ENCODE data around the gene SLC7A14. TPM values are rescaled to one million over a fixed set of nuclear protein-coding genes. Genes with fewer than 3 reads are reported as not detected.

SLC7A14 gene
- total RNA-seq, 1 experiment from 2014 or later, result not detected

- Histone ChIP-seq H3K9me3 (replicated peaks) (no peaks in the 10 kb centered on the region), H3K4me1 (no peaks in the 10 kb centered on the region), H3K27ac (no peak overlapping the region), H3K36me3 (no peaks in the 10 kb centered on the region), H3K27me3 (no peaks in the 10 kb centered on the region), H3K4me3 (no peak overlapping the region)
- no peak for DNase-seq
Measured at GRCh38 chr3:170566413-170566812, 19.5 kb downstream of the SLC7A14 start.

GRCh38 chr3:170565495-170565894, 20.4 kb downstream of the SLC7A14 start:
- Histone ChIP-seq H3K36me3 (no peaks in the 10 kb centered on the region), H3K9me3 (replicated peaks) (no peaks in the 10 kb centered on the region), H3K27ac (no peak overlapping the region), H3K4me3 (no peak overlapping the region), H3K4me1 (no peaks in the 10 kb centered on the region), H3K27me3 (no peaks in the 10 kb centered on the region)
- no peak for DNase-seq

- Histone ChIP-seq H3K27ac (no peak overlapping the region), H3K4me1 (no peaks in the 10 kb centered on the region)
Measured at GRCh38 chr3:170564664-170565063, 21.2 kb downstream of the SLC7A14 start.

GRCh38 chr3:170563712-170564423, 22.0 kb downstream of the SLC7A14 start:
- Histone ChIP-seq H3K4me3 (no peak overlapping the region), H3K9me3 (replicated peaks) (no peaks in the 10 kb centered on the region), H3K4me1 (no peaks in the 10 kb centered on the region), H3K36me3 (no peaks in the 10 kb centered on the region), H3K27ac (no peak overlapping the region), H3K27me3 (no peaks in the 10 kb centered on the region)
- DNase-seq, result peak in 1 of 2 experiments; percentile 5

More at GRCh38 chr3:170564664-170565063, 21.2 kb downstream of the SLC7A14 start:
- H3K36me3 ChIP-seq, result no peaks in the 10 kb centered on the region
- H3K9me3 ChIP-seq (replicated peaks), result no peaks in the 10 kb centered on the region
- DNase-seq, result no peak
- H3K4me3 ChIP-seq, result no peak overlapping the region
- no peaks in the 10 kb centered on the region for H3K27me3 ChIP-seq

- no peak overlapping the region for H3K4me3 ChIP-seq
Measured at GRCh38 chr3:170562080-170562479, 23.8 kb downstream of the SLC7A14 start.

GRCh38 chr3:170560717-170561382, 25.0 kb downstream of the SLC7A14 start:
- no peak for DNase-seq
- Histone ChIP-seq H3K27ac (no peak overlapping the region), H3K36me3 (no peaks in the 10 kb centered on the region), H3K9me3 (replicated peaks) (no peaks in the 10 kb centered on the region), H3K4me3 (no peak overlapping the region), H3K4me1 (no peaks in the 10 kb centered on the region), H3K27me3 (no peaks in the 10 kb centered on the region)

More at GRCh38 chr3:170562080-170562479, 23.8 kb downstream of the SLC7A14 start:
- Histone ChIP-seq H3K27me3 (no peaks in the 10 kb centered on the region), H3K9me3 (replicated peaks) (no peaks in the 10 kb centered on the region), H3K36me3 (no peaks in the 10 kb centered on the region), H3K4me1 (no peaks in the 10 kb centered on the region), H3K27ac (no peak overlapping the region)
- DNase-seq, result no peak

GRCh38 chr3:170560296-170560695, 25.6 kb downstream of the SLC7A14 start:
- Histone ChIP-seq H3K4me3 (no peak overlapping the region), H3K27me3 (no peaks in the 10 kb centered on the region), H3K27ac (no peak overlapping the region), H3K4me1 (no peaks in the 10 kb centered on the region), H3K9me3 (replicated peaks) (no peaks in the 10 kb centered on the region), H3K36me3 (no peaks in the 10 kb centered on the region)
- no peak for DNase-seq

- Histone ChIP-seq H3K4me1 (no peaks in the 10 kb centered on the region), H3K36me3 (no peaks in the 10 kb centered on the region), H3K27me3 (no peaks in the 10 kb centered on the region), H3K27ac (no peak overlapping the region), H3K4me3 (no peak overlapping the region), H3K9me3 (replicated peaks) (no peaks in the 10 kb centered on the region)
- DNase-seq, result no peak
Measured at GRCh38 chr3:170558427-170558826, 27.4 kb downstream of the SLC7A14 start.

GRCh38 chr3:170555329-170555728, 30.5 kb downstream of the SLC7A14 start:
- no peaks in the 10 kb centered on the region for H3K36me3 ChIP-seq
- no peak overlapping the region for H3K4me3 ChIP-seq
- no peaks in the 10 kb centered on the region for H3K9me3 ChIP-seq (replicated peaks)
- no peak for DNase-seq
- H3K27me3 ChIP-seq, result no peaks in the 10 kb centered on the region
- H3K27ac ChIP-seq, result no peak overlapping the region
- no peaks in the 10 kb centered on the region for H3K4me1 ChIP-seq

GRCh38 chr3:170553788-170554757, 31.8 kb downstream of the SLC7A14 start:
- Histone ChIP-seq H3K27me3 (no peaks in the 10 kb centered on the region), H3K4me3 (no peak overlapping the region), H3K9me3 (replicated peaks) (no peaks in the 10 kb centered on the region), H3K36me3 (no peaks in the 10 kb centered on the region), H3K27ac (no peak overlapping the region), H3K4me1 (no peaks in the 10 kb centered on the region)
- DNase-seq, result no peak

- no peak overlapping the region for H3K4me3 ChIP-seq
- no peaks in the 10 kb centered on the region for H3K27me3 ChIP-seq
- no peaks in the 10 kb centered on the region for H3K36me3 ChIP-seq
- no peak overlapping the region for H3K27ac ChIP-seq
- H3K9me3 ChIP-seq (replicated peaks), result no peaks in the 10 kb centered on the region
- no peak for DNase-seq
- no peaks in the 10 kb centered on the region for H3K4me1 ChIP-seq
Measured at GRCh38 chr3:170551252-170551651, 34.6 kb downstream of the SLC7A14 start.

- no peaks in the 10 kb centered on the region for H3K27me3 ChIP-seq
- no peaks in the 10 kb centered on the region for H3K4me1 ChIP-seq
- H3K4me3 ChIP-seq, result no peak overlapping the region
- no peaks in the 10 kb centered on the region for H3K36me3 ChIP-seq
- no peak overlapping the region for H3K27ac ChIP-seq
- H3K9me3 ChIP-seq (replicated peaks), result no peaks in the 10 kb centered on the region
- no peak for DNase-seq
Measured at GRCh38 chr3:170542704-170543103, 43.2 kb downstream of the SLC7A14 start.

- H3K27me3 ChIP-seq, result no peaks in the 10 kb centered on the region
Measured at GRCh38 chr3:170539897-170540296, 46.0 kb downstream of the SLC7A14 start.

GRCh38 chr3:170536712-170537111, 49.2 kb downstream of the SLC7A14 start:
- H3K36me3 ChIP-seq, result no peaks in the 10 kb centered on the region
- DNase-seq, result no peak
- H3K27me3 ChIP-seq, result no peaks in the 10 kb centered on the region
- H3K4me3 ChIP-seq, result no peak overlapping the region
- no peaks in the 10 kb centered on the region for H3K4me1 ChIP-seq
- H3K9me3 ChIP-seq (replicated peaks), result no peaks in the 10 kb centered on the region
- H3K27ac ChIP-seq, result no peak overlapping the region

More at GRCh38 chr3:170539897-170540296, 46.0 kb downstream of the SLC7A14 start:
- H3K27ac ChIP-seq, result no peak overlapping the region
- no peaks in the 10 kb centered on the region for H3K36me3 ChIP-seq
- DNase-seq, result no peak
- H3K4me3 ChIP-seq, result no peak overlapping the region
- H3K4me1 ChIP-seq, result no peaks in the 10 kb centered on the region
- H3K9me3 ChIP-seq (replicated peaks), result no peaks in the 10 kb centered on the region

GRCh38 chr3:170534227-170534626, 51.6 kb downstream of the SLC7A14 start:
- no peaks in the 10 kb centered on the region for H3K9me3 ChIP-seq (replicated peaks)

More at GRCh38 chr3:170534227-170534626, 51.6 kb downstream of the SLC7A14 start:
- Histone ChIP-seq H3K4me3 (no peak overlapping the region), H3K27ac (no peak overlapping the region), H3K27me3 (no peaks in the 10 kb centered on the region), H3K4me1 (no peaks in the 10 kb centered on the region), H3K36me3 (no peaks in the 10 kb centered on the region)
- DNase-seq, result no peak
